Activated CD4-positive, alpha-beta T cell treated with anti-CD3 and anti-CD28 coated beads, Interleukin-2, amount 50 U/mL, for 24 hours (primary cell): ENCODE measurements around the gene OXER1.

Experiments
- DNase-seq, 2 donors: peaks; one replicate each; pipeline ENCODE4 v3.0.0-alpha.2; 2020; ENCODE audit warnings: low read depth in 1 of 2, low spot score in 1 of 2

OXER1 gene

DNA sequence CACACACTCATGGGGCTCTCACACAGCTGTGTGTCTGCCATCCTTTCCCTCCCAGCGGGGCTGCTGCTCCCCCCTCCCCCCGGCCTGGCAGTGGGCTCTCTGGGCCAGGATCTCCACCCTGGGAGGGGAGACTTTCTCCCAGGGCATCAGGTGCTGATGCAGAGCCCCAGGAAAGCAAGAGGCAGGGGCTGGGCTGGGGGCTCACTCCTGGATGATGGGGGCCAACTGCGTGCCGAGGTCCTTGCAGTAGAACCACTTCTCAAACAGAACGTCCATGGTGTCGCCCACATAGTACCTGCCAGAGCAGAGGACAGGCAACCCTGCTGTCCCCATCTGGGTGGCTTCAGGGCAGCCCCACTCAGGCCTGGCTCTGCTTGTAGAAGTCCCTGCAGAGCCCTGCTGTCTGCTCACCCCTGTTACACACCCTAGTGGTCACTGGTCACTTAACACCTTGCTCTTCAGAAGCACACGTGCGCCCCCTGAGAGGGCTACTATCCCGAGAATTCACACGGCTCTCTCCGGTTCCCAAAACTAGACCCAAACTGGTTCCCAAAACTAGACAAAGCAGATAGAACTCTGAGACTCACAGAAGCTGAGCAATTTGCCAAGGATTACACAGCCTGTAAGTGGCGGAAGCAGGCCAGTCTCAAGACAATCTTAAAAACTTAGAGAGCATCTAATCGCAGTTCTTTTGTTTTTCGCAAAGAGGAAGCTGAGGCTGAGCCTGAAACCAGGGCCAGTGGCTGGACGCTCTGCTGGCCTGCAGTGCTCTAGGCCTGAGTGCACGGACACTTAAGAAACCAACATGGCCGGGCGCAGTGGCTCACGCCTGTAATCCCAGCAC is 6.6 kb upstream of the OXER1 start:
- DNase-seq, result no peak

DNA sequence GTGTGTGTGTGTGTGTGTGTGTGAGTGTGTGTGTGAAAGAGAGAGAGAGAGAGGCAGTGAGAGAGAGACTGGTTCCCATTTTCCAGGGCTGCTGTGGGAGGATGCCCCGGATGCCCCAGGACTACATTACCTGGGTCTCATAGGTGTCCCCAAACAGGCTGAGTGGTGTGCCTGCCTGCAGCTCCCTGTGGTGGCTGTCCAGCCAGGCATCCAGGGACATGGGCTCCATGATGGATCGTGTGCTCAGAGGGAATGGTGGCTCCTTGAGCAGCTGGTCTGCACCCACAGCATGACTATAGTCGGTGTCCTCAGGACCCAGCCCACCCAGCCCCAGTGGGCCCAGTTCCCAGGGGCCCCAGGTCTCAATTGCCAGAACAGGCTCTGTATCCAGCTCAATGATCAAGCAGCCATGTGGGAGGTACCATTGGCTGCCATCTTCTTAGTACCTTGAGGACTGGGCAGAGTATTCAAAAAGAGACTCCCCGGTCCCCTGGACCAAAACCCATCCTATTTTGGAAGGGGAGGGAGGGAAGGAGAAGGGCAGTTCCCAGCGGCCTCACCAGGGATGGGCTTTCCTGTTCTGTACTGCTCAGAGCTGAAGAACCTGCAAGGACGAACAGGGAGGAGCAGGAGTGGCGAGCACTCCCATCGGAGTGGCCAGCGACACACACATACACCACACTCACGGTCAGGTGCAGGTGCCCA is 5.8 kb upstream of the OXER1 start:
- DNase-seq, result no peak

- DNase-seq, result no peak
Observed at GRCh38 chr2:42768706-42769256, 4.8 kb upstream of the OXER1 start.

- DNase-seq, result no peak
Observed at GRCh38 chr2:42767899-42768705, 4.2 kb upstream of the OXER1 start.

DNA sequence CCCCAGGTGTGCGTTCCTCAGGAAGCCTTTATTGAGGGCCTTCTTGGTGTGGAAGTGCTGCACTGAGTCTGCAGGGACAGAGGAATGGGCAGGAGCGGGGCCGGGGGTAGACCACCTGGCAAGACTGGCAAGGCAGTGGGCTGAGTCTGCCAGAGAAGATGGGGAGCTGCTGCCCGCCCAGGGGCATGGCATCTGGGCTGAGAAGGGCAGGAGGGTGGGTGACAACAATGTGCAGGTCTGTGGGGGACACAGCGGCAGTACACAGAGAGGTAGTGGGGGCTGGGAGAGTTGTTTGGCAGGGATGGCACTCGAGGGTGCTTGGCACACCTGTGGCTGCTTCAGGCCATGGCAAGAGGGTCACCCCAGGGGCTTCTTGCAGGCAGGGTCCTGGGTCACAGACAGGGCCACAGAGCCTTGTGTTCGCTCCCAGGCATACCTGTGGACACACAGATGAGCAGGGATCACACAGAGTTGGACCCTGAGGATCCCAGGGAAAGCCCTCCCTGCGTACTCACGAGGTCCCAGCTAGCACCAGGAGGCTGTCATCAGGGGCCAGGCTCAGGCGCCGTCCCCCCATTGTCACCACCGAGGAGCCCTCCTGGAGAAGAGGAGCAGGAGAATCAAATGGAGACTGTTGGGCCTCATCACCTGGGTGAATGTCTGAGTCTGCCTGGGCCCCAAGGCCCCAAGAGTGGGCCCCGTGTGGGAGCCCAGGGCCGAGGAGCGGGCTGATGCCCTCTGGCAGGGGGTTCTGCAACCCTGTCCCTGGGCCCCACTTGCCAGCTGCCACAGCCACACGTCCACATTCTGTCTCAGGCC is 3.4 kb upstream of the OXER1 start:
- no peak for DNase-seq

DNA sequence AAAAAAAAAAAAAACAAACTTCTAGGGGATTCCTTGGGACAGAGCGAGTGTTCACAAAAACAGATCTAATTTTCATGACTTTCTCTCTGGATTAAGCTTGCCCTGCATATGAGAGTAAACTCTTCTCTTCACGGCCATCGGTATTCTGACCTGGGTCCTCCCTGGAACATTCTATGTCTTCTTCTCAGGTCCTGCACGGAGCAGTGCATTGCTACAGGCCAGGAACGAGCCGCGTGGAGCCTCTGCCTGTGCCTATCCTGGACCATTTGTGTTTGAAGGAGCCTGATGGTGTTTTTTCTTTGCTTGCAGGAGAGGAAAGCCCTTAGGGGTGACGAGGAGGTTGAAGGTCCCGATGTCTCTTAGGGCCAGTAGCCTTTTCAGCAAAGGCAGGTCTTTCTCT is 1.8 kb upstream of the OXER1 start:
- DNase-seq, result no peak

- DNase-seq, result no peak
Observed at GRCh38 chr2:42764901-42765300, 966 bp upstream of the OXER1 start.

GRCh38 chr2:42762823-42763804 is 821 bp downstream of the OXER1 start:
- no peak for DNase-seq

DNA sequence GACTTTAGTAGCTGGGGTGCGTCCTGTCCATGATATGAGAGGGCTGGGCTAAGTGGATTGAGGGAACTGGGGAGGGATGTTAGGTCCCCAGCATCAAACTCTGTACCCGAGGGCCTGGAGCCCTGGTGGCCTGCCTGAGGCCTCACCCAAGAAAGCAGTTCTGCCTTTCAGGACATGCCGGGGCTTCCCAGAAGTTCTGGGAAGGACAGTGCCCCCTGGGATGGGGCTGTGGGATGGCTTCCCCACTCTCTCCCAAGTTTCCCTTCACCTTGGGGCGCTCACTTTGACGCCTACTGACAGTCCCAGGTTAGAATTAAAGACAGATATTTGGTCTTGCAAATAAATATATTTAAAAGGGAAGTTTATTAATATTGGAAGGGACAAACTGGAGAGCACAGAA is 1.8 kb downstream of the OXER1 start:
- no peak for DNase-seq

DNA sequence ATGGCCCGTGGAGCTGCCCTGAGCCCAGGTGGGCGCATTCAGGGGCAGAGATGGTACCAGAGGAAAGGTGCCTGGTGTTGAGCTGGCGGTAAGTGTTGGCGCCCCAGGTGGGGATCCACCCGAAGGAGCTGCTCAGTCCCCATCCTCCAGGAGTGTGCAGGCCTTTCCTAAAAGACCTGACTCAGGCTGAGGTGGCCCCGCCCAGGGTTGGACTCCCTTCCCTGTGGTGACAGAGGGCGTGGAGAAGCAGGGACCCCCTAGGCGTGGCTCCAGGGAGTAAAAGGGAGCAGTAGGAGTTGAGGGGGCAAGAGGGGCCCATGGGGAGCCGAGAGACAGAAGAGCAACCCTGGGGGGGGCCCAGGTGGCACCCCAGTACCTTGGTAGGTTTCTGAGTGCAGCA is 2.4 kb downstream of the OXER1 start:
- no peak for DNase-seq

GRCh38 chr2:42758751-42759150 is 5.2 kb downstream of the OXER1 start:
- no peak for DNase-seq

- DNase-seq, result no peak
Observed at GRCh38 chr2:42757981-42758740, 5.8 kb downstream of the OXER1 start.

DNA sequence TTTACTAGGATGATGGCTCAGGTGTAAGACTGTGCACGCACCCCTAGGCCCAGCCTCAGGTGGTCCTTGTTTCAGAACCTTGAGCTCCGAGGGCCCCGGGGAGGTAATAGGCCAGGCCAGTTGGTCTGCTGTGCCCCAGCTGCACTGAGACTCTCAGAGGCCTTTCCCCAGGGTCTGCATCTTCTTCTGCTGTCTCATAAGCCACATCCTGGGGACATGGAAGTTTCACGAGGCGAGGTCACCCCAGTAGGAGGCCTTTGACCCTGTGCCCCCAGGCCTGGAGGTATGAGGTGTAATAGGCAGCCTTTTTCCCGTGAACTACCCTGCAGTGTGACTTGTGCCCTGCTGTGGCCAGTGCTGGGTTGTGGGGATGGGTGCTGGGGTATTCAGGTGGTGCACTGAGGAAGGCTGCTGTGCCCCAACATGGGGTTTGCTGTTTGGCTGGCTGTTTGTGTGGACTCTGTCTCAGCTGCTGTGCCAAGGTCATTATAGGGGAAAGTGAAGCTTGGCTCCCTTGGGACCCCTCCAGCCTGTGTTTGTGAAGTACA is 6.9 kb downstream of the OXER1 start:
- no peak for DNase-seq

DNA sequence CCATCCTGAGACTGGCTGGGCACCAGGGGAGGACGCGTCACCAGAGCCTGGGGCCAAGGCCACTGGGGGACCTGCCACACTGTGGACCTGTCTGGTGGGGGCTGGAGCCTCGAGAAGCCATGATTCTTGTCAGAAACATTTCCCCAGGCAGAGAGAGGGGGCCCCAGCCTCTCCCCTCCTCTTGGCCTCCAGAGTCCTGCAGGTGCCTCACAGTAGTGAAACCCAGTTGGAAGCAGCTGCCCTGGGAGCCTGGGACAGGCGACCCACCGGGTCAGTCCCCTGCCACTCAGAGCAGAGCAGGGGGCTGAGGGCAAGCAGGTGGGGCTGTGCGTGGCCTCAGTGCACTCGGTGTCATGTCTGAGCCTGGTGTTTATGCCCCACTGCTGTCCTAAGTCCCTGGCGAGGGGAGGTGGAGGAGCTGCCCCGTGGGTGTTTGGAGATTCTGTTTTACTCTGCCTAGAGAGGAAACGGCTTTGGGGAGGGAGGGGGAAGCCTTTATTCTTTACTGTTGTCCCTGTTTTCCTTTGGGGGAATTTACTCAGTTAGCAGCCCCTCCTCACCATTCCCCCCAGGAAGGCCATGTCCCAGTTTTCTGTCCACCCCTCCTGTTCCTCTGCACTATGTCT is 7.7 kb downstream of the OXER1 start:
- no peak for DNase-seq

- no peak for DNase-seq
Observed at GRCh38 chr2:42755191-42755880, 8.6 kb downstream of the OXER1 start.

DNA sequence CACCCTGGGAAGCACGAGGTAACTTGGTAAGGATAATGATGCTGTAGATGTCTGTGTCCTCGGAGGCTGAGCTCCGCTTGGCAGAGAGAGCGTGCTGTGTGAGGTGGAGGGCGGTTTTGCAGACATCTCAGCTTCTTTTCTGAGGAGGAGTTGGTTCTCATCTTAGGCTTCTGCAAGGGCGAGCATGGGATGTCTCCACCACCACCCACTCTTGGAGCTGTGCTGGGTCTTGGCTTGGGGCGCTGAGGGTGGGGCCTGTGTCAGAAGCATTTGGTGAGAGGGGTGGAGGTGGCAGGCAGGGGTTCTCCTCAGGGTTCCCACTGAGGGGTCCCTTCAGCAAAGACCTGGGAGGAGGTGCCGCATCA is 9.2 kb downstream of the OXER1 start:
- no peak for DNase-seq

- DNase-seq, result no peak
Observed at GRCh38 chr2:42754021-42754775, 9.7 kb downstream of the OXER1 start.
